Stimulated activated CD8-positive, alpha-beta memory T cell treated with anti-CD3 and anti-CD28 coated beads, Interleukin-7, amount 100 ng/mL, for 4 hours (primary cell): ENCODE measurements around the gene HNRNPLL.

ENCODE experiments used
- DNase-seq, 2 donors: peaks; one replicate each; pipeline ENCODE4 v3.0.0-alpha.2; 2020; ENCODE audit warnings: low read depth in 2 of 2

Gene HNRNPLL

GRCh38 chr2:38528008-38528442 is 74.7 kb downstream of the HNRNPLL start:
- DNase-seq = peak in 1 of 2 donors; percentile 36

GRCh38 chr2:38527338-38528007 is 75.3 kb downstream of the HNRNPLL start:
- no peak for DNase-seq

- DNase-seq = no peak
These were observed 76.5 kb downstream of the HNRNPLL start for GRCh38 chr2:38526195-38526594.

GRCh38 chr2:38524580-38524979 is 78.1 kb downstream of the HNRNPLL start:
- DNase-seq = no peak

GRCh38 chr2:38523728-38524437 is 78.8 kb downstream of the HNRNPLL start:
- no peak for DNase-seq

GRCh38 chr2:38522754-38523349 is 79.9 kb downstream of the HNRNPLL start:
- DNase-seq = no peak

- DNase-seq = no peak
These were observed 80.9 kb downstream of the HNRNPLL start for GRCh38 chr2:38521835-38522234.

GRCh38 chr2:38517284-38517683 is 85.4 kb downstream of the HNRNPLL start:
- no peak for DNase-seq

- no peak for DNase-seq
These were observed 86.2 kb downstream of the HNRNPLL start for GRCh38 chr2:38516526-38516925.

- DNase-seq = no peak
These were observed 86.6 kb downstream of the HNRNPLL start for GRCh38 chr2:38516122-38516521.

GRCh38 chr2:38515155-38516074 is 87.3 kb downstream of the HNRNPLL start:
- DNase-seq = no peak

GRCh38 chr2:38514603-38515154 is 88.0 kb downstream of the HNRNPLL start:
- DNase-seq = no peak

GRCh38 chr2:38512211-38512610 is 90.5 kb downstream of the HNRNPLL start:
- no peak for DNase-seq
